DOHH2 (cell line): Measurements from ENCODE around the gene FILIP1L.
A peak's percentile ranks its signal among the peaks of the same experiment; 100 is the strongest.

Experiments used
- H3F3A ChIP-seq: fragments of 200-600 bp; sonication (generic), shearing (Covaris generic); 2 replicates; pipeline ENCODE4 v1.6.0; 2016; ENCODE audit warnings: antibody characterized with exemption, mild to moderate bottlenecking; ENCODE audit not compliant: control insufficient read depth, insufficient read depth
- H3K27ac ChIP-seq: fragments of 200-600 bp; sonication (generic); 2 replicates; pipeline ENCODE4 v1.5.1; 2014; ENCODE audit warnings: low read depth, mild to moderate bottlenecking, low read length, moderate library complexity
- H3K27me3 ChIP-seq: fragments of 200-600 bp; sonication (generic); 2 replicates; pipeline ENCODE4 v1.6.1; 2014; ENCODE audit warnings: mild to moderate bottlenecking, low read length, mixed read lengths; ENCODE audit not compliant: control insufficient read depth
- H3K36me3 ChIP-seq: fragments of 200-600 bp; sonication (generic); 2 replicates; pipeline ENCODE4 v1.6.1; 2014; ENCODE audit warnings: mild to moderate bottlenecking, low read length, moderate library complexity, mixed read lengths; ENCODE audit not compliant: control insufficient read depth
- H3K4me1 ChIP-seq: fragments of 200-600 bp; sonication (generic); 2 replicates; pipeline ENCODE4 v1.6.1; 2014; ENCODE audit warnings: mild to moderate bottlenecking, low read length, mixed read lengths; ENCODE audit not compliant: control insufficient read depth
- H3K4me2 ChIP-seq: fragments of 200-600 bp; sonication (generic); 2 replicates; pipeline ENCODE4 v1.6.0; 2014; ENCODE audit warnings: mild to moderate bottlenecking, low read length, moderate library complexity
- H3K4me3 ChIP-seq: fragments of 200-600 bp; sonication (generic); 2 replicates; pipeline ENCODE4 v1.5.1; 2014; ENCODE audit warnings: mild to moderate bottlenecking, low read length, mixed read lengths
- H3K79me2 ChIP-seq: fragments of 200-600 bp; sonication (generic); 2 replicates; pipeline ENCODE4 v1.6.1; 2014; ENCODE audit warnings: mild to moderate bottlenecking, low read length, mixed read lengths; ENCODE audit not compliant: control insufficient read depth
- H3K9me2 ChIP-seq: fragments of 200-600 bp; sonication (generic); replicated peaks from 2 replicates; pipeline ENCODE4 v1.6.1; 2014; ENCODE audit warnings: mild to moderate bottlenecking, low read length, mixed read lengths; ENCODE audit not compliant: control insufficient read depth
- H3K9me3 ChIP-seq: fragments of 200-600 bp; sonication (generic); 2 replicates; pipeline ENCODE4 v1.6.1; 2014; ENCODE audit warnings: antibody characterized with exemption, low read length, mixed read lengths; ENCODE audit not compliant: control insufficient read depth, insufficient read depth
- H4K20me1 ChIP-seq: fragments of 200-600 bp; sonication (generic); 2 replicates; pipeline ENCODE4 v1.6.0; 2014; ENCODE audit warnings: low read depth, mild to moderate bottlenecking, antibody characterized with exemption, low read length, moderate library complexity; ENCODE audit not compliant: control insufficient read depth, insufficient read depth
- CTCF ChIP-seq: fragments of 200-600 bp; sonication (generic); IDR thresholded peaks from one replicate; pipeline ENCODE4 v1.5.1; 2014; ENCODE audit warnings: antibody characterized with exemption, mild to moderate bottlenecking, low read depth, low read length; ENCODE audit not compliant: poor library complexity, severe bottlenecking
- EZH2phosphoT487 ChIP-seq: fragments of 200-600 bp; sonication (generic); IDR thresholded peaks from 2 replicates; pipeline ENCODE4 v1.6.1; 2017; ENCODE audit warnings: borderline replicate concordance, mild to moderate bottlenecking, antibody characterized with exemption, low read length, moderate library complexity, mixed read lengths

The FILIP1L gene

DNA sequence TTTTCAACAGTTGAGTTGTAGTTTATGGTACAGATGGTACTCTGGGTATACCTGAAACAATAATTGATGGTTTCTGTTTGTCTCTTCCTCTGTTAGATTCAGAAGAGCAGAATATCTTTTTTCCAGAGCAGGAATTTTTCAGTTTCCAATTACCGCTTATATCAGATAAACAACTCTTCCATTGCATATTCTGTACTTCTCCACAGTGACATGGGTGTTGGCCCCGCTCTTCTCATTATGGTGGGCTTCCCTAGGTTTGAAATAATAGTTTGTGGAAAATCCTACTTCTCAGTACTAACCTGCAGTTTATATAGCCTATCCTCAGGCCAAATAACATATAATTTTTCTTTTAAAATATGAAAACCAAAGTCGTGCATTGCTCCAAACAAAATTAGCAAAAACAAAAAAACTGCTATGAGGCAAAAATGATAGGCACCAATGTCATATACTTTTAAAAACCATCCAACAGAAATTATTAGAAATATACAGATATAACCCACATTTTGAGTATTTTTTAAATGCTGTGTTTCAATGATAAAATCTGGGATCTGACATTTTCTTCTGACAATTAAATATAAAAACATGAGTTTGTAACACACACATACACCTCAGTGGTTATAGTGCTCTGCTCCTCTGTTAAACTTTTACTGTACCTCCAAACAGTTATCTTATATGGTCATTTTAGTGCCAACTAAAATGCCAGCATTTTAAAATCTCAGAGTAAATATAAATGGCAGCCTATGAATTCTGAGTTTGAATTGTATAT lies 239.9 kb downstream of the FILIP1L start:
- H3K79me2 ChIP-seq: 0 out of 2 replicates have a peak, but pooled peaks cover 5% of the 10 kb centered on the region
- no peaks in the 10 kb centered on the region; the same call in 1 of the 2 replicates for H3K36me3 ChIP-seq
- peaks cover 2% of the 10 kb centered on the region; the same call in 1 of the 2 replicates for H3F3A ChIP-seq
- peak overlapping the region; percentile 75 for H3K4me3 ChIP-seq
- H4K20me1 ChIP-seq: no peaks in the 10 kb centered on the region
- no peak overlapping the region for H3K27ac ChIP-seq
- peaks cover 20% of the 10 kb centered on the region for H3K4me1 ChIP-seq
- 0 out of 2 replicates have a peak, but pooled peaks cover 3% of the 10 kb centered on the region for H3K27me3 ChIP-seq
- no peaks in the 10 kb centered on the region for H3K9me2 ChIP-seq
- no peaks in the 10 kb centered on the region for H3K9me3 ChIP-seq
- peak overlapping the region; percentile 64 for H3K4me2 ChIP-seq
- TF ChIP-seq CTCF (no peak), EZH2phosphoT487 (no peak)

DNA sequence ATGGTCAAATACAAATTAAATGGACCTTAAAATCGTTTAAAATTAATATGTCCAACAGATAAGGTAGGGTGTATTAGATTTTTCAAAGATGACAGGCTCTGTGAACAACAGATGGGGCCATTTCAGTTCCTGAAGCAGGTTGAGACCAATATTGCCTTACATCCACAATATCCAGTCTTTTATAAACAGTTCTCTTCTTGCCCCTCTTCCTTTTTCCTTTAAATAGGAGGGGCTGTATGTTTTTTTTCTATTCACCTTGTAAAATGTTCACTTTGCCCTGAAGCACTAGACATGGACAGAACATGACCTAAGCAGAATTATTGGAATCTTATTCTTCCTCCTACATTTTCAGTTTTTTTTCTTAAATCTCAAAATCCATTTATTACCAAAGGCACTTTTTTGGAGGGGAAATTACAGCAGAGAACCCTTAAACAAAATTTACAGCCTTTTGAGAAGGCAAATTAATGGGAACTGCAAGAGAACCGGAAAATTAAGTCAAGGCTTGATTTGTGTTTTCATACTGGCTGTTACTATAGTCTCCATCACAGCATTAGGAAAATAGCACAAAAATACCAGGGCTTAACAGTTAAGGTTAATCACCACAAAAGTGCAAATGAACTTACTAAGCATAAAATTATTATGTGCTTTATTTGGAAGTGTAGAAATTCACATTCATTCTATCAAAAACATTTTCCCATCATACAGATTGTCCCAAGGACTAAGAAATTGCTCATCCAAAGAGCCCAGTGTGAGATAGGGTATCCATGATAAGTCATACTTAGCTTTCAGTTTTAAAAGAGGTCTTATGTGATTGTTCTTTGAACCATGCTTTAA lies 240.8 kb downstream of the FILIP1L start:
- peaks cover 2% of the 10 kb centered on the region; the same call in 1 of the 2 replicates for H3F3A ChIP-seq
- no peaks in the 10 kb centered on the region for H3K9me2 ChIP-seq
- H4K20me1 ChIP-seq: no peaks in the 10 kb centered on the region
- peaks cover 20% of the 10 kb centered on the region for H3K4me1 ChIP-seq
- no peaks in the 10 kb centered on the region for H3K9me3 ChIP-seq
- peaks cover 5% of the 10 kb centered on the region; the same call in 1 of the 2 replicates for H3K79me2 ChIP-seq
- H3K4me2 ChIP-seq: no peak overlapping the region
- H3K27me3 ChIP-seq: 0 out of 2 replicates have a peak, but pooled peaks cover 3% of the 10 kb centered on the region
- no peaks in the 10 kb centered on the region for H3K36me3 ChIP-seq
- H3K4me3 ChIP-seq: no peak overlapping the region
- H3K27ac ChIP-seq: no peak overlapping the region
- TF ChIP-seq EZH2phosphoT487 (no peak), CTCF (no peak)

GRCh38 chr3:99872923-99873254 lies 241.4 kb downstream of the FILIP1L start:
- Histone ChIP-seq H3K27me3 (0 out of 2 replicates have a peak, but pooled peaks cover 3% of the 10 kb centered on the region), H3K79me2 (peaks cover 5% of the 10 kb centered on the region; the same call in 1 of the 2 replicates), H3K27ac (no peak overlapping the region), H3K4me3 (no peak overlapping the region), H3F3A (peaks cover 2% of the 10 kb centered on the region; the same call in 1 of the 2 replicates), H3K4me2 (no peak overlapping the region), H3K9me2 (no peaks in the 10 kb centered on the region), H3K9me3 (no peaks in the 10 kb centered on the region), H3K4me1 (peaks cover 20% of the 10 kb centered on the region), H4K20me1 (no peaks in the 10 kb centered on the region), H3K36me3 (no peaks in the 10 kb centered on the region)
- TF ChIP-seq EZH2phosphoT487: no peak
- TF ChIP-seq CTCF: no peak
